Measurements from ENCODE around the gene SSNA1.

Gene SSNA1

GRCh38 chr9:137222190-137223077 lies 34.0 kb downstream of the SSNA1 start, which contains the start of gene RNF208:
Gene RNF208, minus strand, starts transcription at chr9:137222240. Its CDS starts 1,028 bp downstream, at chr9:137221212.
- no peak for DNase-seq

- DNase-seq, result peak; percentile 79
These were observed 34.8 kb downstream of the SSNA1 start for GRCh38 chr9:137223078-137223970.

- DNase-seq, result no peak
These were observed 36.6 kb downstream of the SSNA1 start, which contains the start of gene CYSRT1 for GRCh38 chr9:137224830-137225694. Gene CYSRT1, plus strand, starts transcription at chr9:137225174. Its CDS starts 448 bp downstream, at chr9:137225622.

- no peak for DNase-seq
These were observed 37.3 kb downstream of the SSNA1 start for GRCh38 chr9:137225699-137226331.

GRCh38 chr9:137226338-137227053 lies 38.0 kb downstream of the SSNA1 start:
- DNase-seq, result no peak

- peak; percentile 17 for DNase-seq
These were observed 38.8 kb downstream of the SSNA1 start, which contains the start of gene RNF224 for GRCh38 chr9:137227054-137227852. Gene RNF224, plus strand, starts transcription at chr9:137227502. Its CDS starts 834 bp downstream, at chr9:137228336.

GRCh38 chr9:137227853-137228505 lies 39.5 kb downstream of the SSNA1 start:
- no peak for DNase-seq

- no peak for DNase-seq
These were observed 40.1 kb downstream of the SSNA1 start for GRCh38 chr9:137228506-137228967.

GRCh38 chr9:137228968-137229896 lies 40.8 kb downstream of the SSNA1 start:
- no peak for DNase-seq

GRCh38 chr9:137229903-137230704 lies 41.6 kb downstream of the SSNA1 start:
- no peak for DNase-seq

- no peak for DNase-seq
These were observed 42.4 kb downstream of the SSNA1 start, which contains the start of gene SLC34A3 for GRCh38 chr9:137230705-137231371. Gene SLC34A3, plus strand, starts transcription at chr9:137230901. Its CDS starts 802 bp downstream, at chr9:137231703.

GRCh38 chr9:137231372-137232039 lies 43.0 kb downstream of the SSNA1 start:
- no peak for DNase-seq

- DNase-seq, result no peak
These were observed 43.6 kb downstream of the SSNA1 start for GRCh38 chr9:137232101-137232500.

GRCh38 chr9:137232510-137232909 lies 44.0 kb downstream of the SSNA1 start:
- DNase-seq, result no peak

GRCh38 chr9:137233143-137233980 lies 44.9 kb downstream of the SSNA1 start:
- no peak for DNase-seq

Data from NCI-H1436 treated with DMSO at 0.1 percent for 48 hours (cell line).